HG03460 (cell line): ENCODE data around the gene CTRL.

Experiments
- ATAC-seq: cut with Tn5 transposase; IDR thresholded peaks from one replicate; pipeline ENCODE4 v1.9.1; 2021; ENCODE audit not compliant: unreplicated experiment

CTRL gene

GRCh38 chr16:67892899-67893742, 38.5 kb downstream of the CTRL start, which contains the start of gene PSKH1:
TSS of gene PSKH1 (plus strand) at chr16:67893254. CDS start at chr16:67908750, 15,496 bp downstream.
- ATAC-seq = peak; percentile 88

GRCh38 chr16:67892375-67892774, 39.3 kb downstream of the CTRL start:
- ATAC-seq = no peak

- ATAC-seq = no peak
Measured at GRCh38 chr16:67888331-67888730, 43.3 kb downstream of the CTRL start.

- ATAC-seq = no peak
Measured at GRCh38 chr16:67886387-67886786, 45.3 kb downstream of the CTRL start.

- ATAC-seq = no peak
Measured at GRCh38 chr16:67885976-67886375, 45.7 kb downstream of the CTRL start.

- no peak for ATAC-seq
Measured at GRCh38 chr16:67885545-67885944, 46.1 kb downstream of the CTRL start.

GRCh38 chr16:67884684-67885083, 47.0 kb downstream of the CTRL start, which contains the start of gene NRN1L:
TSS of gene NRN1L (plus strand) at chr16:67884885. CDS start at chr16:67884904, 19 bp downstream.
- ATAC-seq = no peak

GRCh38 chr16:67883872-67884261, 47.8 kb downstream of the CTRL start:
- ATAC-seq = no peak

GRCh38 chr16:67883146-67883871, 48.4 kb downstream of the CTRL start:
- no peak for ATAC-seq

- no peak for ATAC-seq
Measured at GRCh38 chr16:67882374-67883145, 49.1 kb downstream of the CTRL start.

- ATAC-seq = no peak
Measured at GRCh38 chr16:67881621-67882161, 50.0 kb downstream of the CTRL start.

- ATAC-seq = no peak
Measured at GRCh38 chr16:67880584-67880983, 51.1 kb downstream of the CTRL start.

GRCh38 chr16:67879936-67880335, 51.7 kb downstream of the CTRL start:
- no peak for ATAC-seq
